ENCODE measurements around the gene RASD2.

The RASD2 gene

DNA sequence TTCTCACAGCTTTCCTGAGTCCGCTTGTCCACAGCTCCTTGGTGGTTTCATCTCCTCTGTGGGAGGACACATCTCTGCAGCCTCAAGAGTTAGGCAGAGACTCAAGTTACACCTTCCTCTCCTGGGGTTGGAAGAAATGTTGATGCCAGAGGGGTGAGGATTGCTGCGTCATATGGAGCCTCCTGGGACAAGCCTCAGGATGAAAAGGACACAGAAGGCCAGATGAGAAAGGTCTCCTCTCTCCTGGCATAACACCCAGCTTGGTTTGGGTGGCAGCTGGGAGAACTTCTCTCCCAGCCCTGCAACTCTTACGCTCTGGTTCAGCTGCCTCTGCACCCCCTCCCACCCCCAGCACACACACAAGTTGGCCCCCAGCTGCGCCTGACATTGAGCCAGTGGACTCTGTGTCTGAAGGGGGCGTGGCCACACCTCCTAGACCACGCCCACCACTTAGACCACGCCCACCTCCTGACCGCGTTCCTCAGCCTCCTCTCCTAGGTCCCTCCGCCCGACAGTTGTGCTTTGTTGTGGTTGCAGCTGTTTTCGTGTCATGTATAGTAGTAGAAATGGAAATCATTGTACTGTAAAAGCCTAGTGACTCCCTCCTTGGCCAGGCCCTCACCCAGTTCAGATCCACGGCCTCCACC is 11.7 kb downstream of the RASD2 start:
- Histone ChIP-seq H3K4me3 (ENCODE audit: low read depth, low read length) (no peak overlapping the region), H3K27me3 (ENCODE audit: insufficient read depth, low read depth, severe bottlenecking) (no peaks in the 10 kb centered on the region), H3K9me3 (ENCODE audit: severe bottlenecking) (no peaks in the 10 kb centered on the region), H3K36me3 (no peaks in the 10 kb centered on the region), H3K27ac (no peak overlapping the region)
- TF ChIP-seq, protein P1, sequence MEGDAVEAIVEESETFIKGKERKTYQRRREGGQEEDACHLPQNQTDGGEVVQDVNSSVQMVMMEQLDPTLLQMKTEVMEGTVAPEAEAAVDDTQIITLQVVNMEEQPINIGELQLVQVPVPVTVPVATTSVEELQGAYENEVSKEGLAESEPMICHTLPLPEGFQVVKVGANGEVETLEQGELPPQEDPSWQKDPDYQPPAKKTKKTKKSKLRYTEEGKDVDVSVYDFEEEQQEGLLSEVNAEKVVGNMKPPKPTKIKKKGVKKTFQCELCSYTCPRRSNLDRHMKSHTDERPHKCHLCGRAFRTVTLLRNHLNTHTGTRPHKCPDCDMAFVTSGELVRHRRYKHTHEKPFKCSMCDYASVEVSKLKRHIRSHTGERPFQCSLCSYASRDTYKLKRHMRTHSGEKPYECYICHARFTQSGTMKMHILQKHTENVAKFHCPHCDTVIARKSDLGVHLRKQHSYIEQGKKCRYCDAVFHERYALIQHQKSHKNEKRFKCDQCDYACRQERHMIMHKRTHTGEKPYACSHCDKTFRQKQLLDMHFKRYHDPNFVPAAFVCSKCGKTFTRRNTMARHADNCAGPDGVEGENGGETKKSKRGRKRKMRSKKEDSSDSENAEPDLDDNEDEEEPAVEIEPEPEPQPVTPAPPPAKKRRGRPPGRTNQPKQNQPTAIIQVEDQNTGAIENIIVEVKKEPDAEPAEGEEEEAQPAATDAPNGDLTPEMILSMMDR (IDR thresholded peaks at IDR 0.05; ENCODE audit: low read depth, low read length) = no peak
- no peak for DNase-seq

- Histone ChIP-seq H3K27me3 (ENCODE audit: insufficient read depth, low read depth, severe bottlenecking) (no peaks in the 10 kb centered on the region), H3K27ac (no peak overlapping the region), H3K36me3 (no peaks in the 10 kb centered on the region), H3K4me3 (ENCODE audit: low read depth, low read length) (no peak overlapping the region), H3K9me3 (ENCODE audit: severe bottlenecking) (no peaks in the 10 kb centered on the region)
- TF ChIP-seq, protein P1 (IDR thresholded peaks at IDR 0.05; ENCODE audit: low read depth, low read length) = no peak
- no peak for DNase-seq
Observed at GRCh38 chr22:35552846-35553245, 12.2 kb downstream of the RASD2 start.

- H3K36me3 ChIP-seq = no peaks in the 10 kb centered on the region
- TF ChIP-seq, protein P1 (IDR thresholded peaks at IDR 0.05; ENCODE audit: low read depth, low read length) = no peak
- H3K4me3 ChIP-seq (ENCODE audit: low read depth, low read length) = no peak overlapping the region
- no peaks in the 10 kb centered on the region for H3K9me3 ChIP-seq (ENCODE audit: severe bottlenecking)
- no peaks in the 10 kb centered on the region for H3K27me3 ChIP-seq (ENCODE audit: insufficient read depth, low read depth, severe bottlenecking)
- DNase-seq = no peak
- no peak overlapping the region for H3K27ac ChIP-seq
Observed at GRCh38 chr22:35553341-35553740, 12.7 kb downstream of the RASD2 start.

GRCh38 chr22:35554297-35554845 is 13.7 kb downstream of the RASD2 start:
- TF ChIP-seq, protein P1 (IDR thresholded peaks at IDR 0.05; ENCODE audit: low read depth, low read length) = no peak
- no peaks in the 10 kb centered on the region for H3K36me3 ChIP-seq
- DNase-seq = no peak
- peaks cover 5% of the 10 kb centered on the region for H3K9me3 ChIP-seq (ENCODE audit: severe bottlenecking)
- no peaks in the 10 kb centered on the region for H3K27me3 ChIP-seq (ENCODE audit: insufficient read depth, low read depth, severe bottlenecking)
- no peak overlapping the region for H3K4me3 ChIP-seq (ENCODE audit: low read depth, low read length)
- no peak overlapping the region for H3K27ac ChIP-seq

DNA sequence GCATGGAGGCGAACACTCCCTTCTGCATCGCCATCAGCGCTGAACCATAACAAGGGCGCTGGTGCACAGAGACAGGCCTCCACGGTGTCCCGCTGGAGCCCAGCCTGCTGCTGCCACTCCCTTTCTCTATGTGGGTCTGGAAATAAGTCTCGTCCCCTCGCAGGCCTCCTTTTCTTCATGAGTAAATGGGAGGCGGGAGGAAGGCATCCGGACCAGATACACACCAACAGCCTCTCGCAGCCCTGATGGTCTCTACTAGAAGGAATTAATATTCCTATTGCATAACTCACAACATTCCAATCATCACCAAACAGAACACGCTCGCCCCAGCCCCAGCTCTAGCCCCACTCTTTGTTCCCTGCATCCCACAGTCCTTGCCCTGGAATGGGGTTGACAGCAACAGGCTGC is 14.9 kb downstream of the RASD2 start:
- DNase-seq = no peak
- H3K27me3 ChIP-seq (ENCODE audit: insufficient read depth, low read depth, severe bottlenecking) = no peaks in the 10 kb centered on the region
- H3K27ac ChIP-seq = no peak overlapping the region
- TF ChIP-seq, protein P1 (IDR thresholded peaks at IDR 0.05; ENCODE audit: low read depth, low read length) = no peak
- H3K9me3 ChIP-seq (ENCODE audit: severe bottlenecking) = peaks cover 5% of the 10 kb centered on the region
- no peak overlapping the region for H3K4me3 ChIP-seq (ENCODE audit: low read depth, low read length)
- H3K36me3 ChIP-seq = no peaks in the 10 kb centered on the region

Measured in WERI-Rb-1 (cell line).